Bronchial smooth muscle cell (primary cell): ENCODE results near the gene ZNF383. TPM values are rescaled to one million over a fixed set of nuclear protein-coding genes. Genes with fewer than 3 reads are reported as not detected.

Source experiments
- total RNA-seq: library from RNA; depleted of rRNA; stranded (reverse); fragments of >200 nt; gene quantifications from 2 replicates; pipeline ENCODE4 v1.2.1, GENCODE V29; 2014

The ZNF383 gene
- total RNA-seq = 5.0 and 5.7 TPM in 2 replicates

GRCh38 chr19:37217775-37218591 lies at the start of gene ZNF383:
Gene ZNF383 (plus strand): TSS chr19:37218214. CDS start chr19:37230454, 12,240 bp downstream.

GRCh38 chr19:37172368-37173366 lies 45.3 kb upstream of the ZNF383 start, which contains the start of gene ZNF585A:
Gene ZNF585A (minus strand): TSS chr19:37172695. CDS start chr19:37169910, 2,785 bp downstream.

Other genes starting within 250 kb of the ZNF383 start
- gene ZNF420, start 139.8 kb upstream of the ZNF383 start, total RNA-seq = 8.8 and 9.1 TPM in 2 replicates
- gene ZNF585A, start 45.5 kb upstream of the ZNF383 start, total RNA-seq = 4.6 and 8.0 TPM in 2 replicates
- 21.4 and 22.9 TPM in 2 replicates for gene ZNF585B, start 7.7 kb upstream of the ZNF383 start, total RNA-seq
- 4.4 and 5.4 TPM in 2 replicates for gene ZNF527, start 152.9 kb downstream of the ZNF383 start, total RNA-seq
- 5.0 and 5.8 TPM in 2 replicates for gene ZNF569, start 249.2 kb downstream of the ZNF383 start, total RNA-seq